Loucy (cell line): ENCODE results near the gene KDELR3.
A peak's percentile ranks its signal among the peaks of the same experiment; 100 is the strongest.

Experiments used
- H2AFZ ChIP-seq: fragments of 200-600 bp; sonication (generic); 2 replicates; pipeline ENCODE4 v1.6.0; 2016; ENCODE audit warnings: antibody characterized with exemption, mild to moderate bottlenecking, low read length, moderate library complexity
- H3F3A ChIP-seq: fragments of 200-600 bp; 2 replicates; pipeline ENCODE4 v1.6.0; 2016; ENCODE audit warnings: antibody characterized with exemption, low read depth, mild to moderate bottlenecking
- H3K27me3 ChIP-seq: fragments of 200-600 bp; sonication (generic); 2 replicates; pipeline ENCODE4 v1.6.1; 2014; ENCODE audit warnings: low read length, mild to moderate bottlenecking; ENCODE audit not compliant: insufficient read depth, poor library complexity, severe bottlenecking
- H3K36me3 ChIP-seq: fragments of 200-600 bp; sonication (generic); 2 replicates; pipeline ENCODE4 v1.6.1; 2016; ENCODE audit warnings: low read length; ENCODE audit not compliant: insufficient read depth
- H3K4me1 ChIP-seq: fragments of 200-600 bp; sonication (generic); 2 replicates; pipeline ENCODE4 v1.5.1; 2014; ENCODE audit warnings: low read length, mild to moderate bottlenecking; ENCODE audit not compliant: insufficient read depth, poor library complexity, severe bottlenecking
- H3K4me2 ChIP-seq: fragments of 200-600 bp; sonication (generic); 2 replicates; pipeline ENCODE4 v1.6.0; 2014; ENCODE audit warnings: antibody characterized with exemption, low read length, low read depth, mild to moderate bottlenecking; ENCODE audit not compliant: poor library complexity, severe bottlenecking
- H3K4me3 ChIP-seq: fragments of 200-600 bp; sonication (generic); 2 replicates; pipeline ENCODE4 v1.5.1; 2014; ENCODE audit warnings: low read length, mild to moderate bottlenecking, mixed read lengths; ENCODE audit not compliant: poor library complexity, severe bottlenecking
- H3K79me2 ChIP-seq: fragments of 200-600 bp; sonication (generic); 2 replicates; pipeline ENCODE4 v1.6.1; 2014; ENCODE audit warnings: low read length; ENCODE audit not compliant: insufficient read depth
- H3K9ac ChIP-seq: fragments of 200-600 bp; sonication (generic); 2 replicates; pipeline ENCODE4 v1.6.0; 2014; ENCODE audit warnings: mild to moderate bottlenecking, low read depth, low read length, moderate library complexity; ENCODE audit not compliant: poor library complexity, severe bottlenecking
- H3K9me2 ChIP-seq: fragments of 200-600 bp; sonication (generic); replicated peaks from 2 replicates; pipeline ENCODE4 v1.6.1; 2016; ENCODE audit warnings: low read depth, low read length, mixed read lengths
- H3K9me3 ChIP-seq: fragments of 200-600 bp; sonication (generic); 2 replicates; pipeline ENCODE4 v1.6.1; 2014; ENCODE audit warnings: mild to moderate bottlenecking, antibody characterized with exemption, low read length, low read depth; ENCODE audit not compliant: insufficient read depth
- H4K20me1 ChIP-seq: fragments of 200-600 bp; sonication (generic); 2 replicates; pipeline ENCODE4 v1.6.0; 2014; ENCODE audit warnings: antibody characterized with exemption, low read length, mild to moderate bottlenecking; ENCODE audit not compliant: insufficient read depth, poor library complexity, severe bottlenecking
- EZH2phosphoT487 ChIP-seq: fragments of 200-600 bp; IDR thresholded peaks from 2 replicates; pipeline ENCODE4 v1.6.1; 2018; ENCODE audit warnings: antibody characterized with exemption, mild to moderate bottlenecking, moderate library complexity, borderline replicate concordance
- TF ChIP-seq, protein P1 (sequence below): fragments of 200-600 bp; sonication (generic); conservative IDR thresholded peaks from 2 replicates; pipeline ENCODE4 v1.5.1; 2014; ENCODE audit warnings: mild to moderate bottlenecking, antibody characterized with exemption, low read length

Gene KDELR3

DNA sequence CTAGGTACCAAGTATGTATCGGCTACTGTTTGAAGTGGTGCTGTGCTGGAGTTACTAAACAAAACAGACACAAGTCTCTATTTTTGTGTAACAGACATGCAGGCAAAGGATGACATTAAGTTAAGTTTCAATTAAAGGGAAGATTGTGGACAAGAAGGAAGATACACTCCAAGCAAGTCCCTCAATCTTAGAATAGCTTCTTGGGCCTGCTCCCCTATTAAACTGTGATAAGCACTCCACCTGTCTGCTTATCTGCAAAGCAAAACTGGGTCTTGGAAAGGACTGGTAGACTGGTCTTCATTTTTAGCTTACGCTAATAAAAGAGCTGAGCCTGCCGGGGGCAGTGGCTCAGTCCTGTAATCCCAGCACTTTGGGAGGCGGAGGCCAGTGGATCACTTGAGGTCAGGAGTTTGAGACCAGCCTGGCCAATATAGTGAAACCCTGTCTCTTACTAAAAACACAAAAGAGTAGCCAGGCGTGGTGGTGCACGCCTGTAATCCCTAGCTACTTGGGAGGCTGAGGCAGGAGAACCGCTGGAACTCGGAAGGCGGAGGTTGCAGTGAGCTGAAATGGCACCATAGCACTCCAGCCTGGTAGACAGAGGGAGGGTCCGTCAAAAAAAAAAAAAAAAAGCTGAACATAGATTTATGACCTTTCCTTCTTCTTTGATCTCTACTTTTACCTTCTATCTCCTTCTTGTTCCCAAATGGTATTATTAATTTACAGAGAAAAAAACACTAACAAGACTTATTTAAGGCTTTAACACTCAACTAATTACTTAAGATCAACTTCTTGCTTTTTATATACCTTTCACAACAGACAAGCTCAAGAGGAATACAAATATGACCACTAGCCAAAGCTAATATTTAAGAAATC lies 34.1 kb downstream of the KDELR3 start:
- peak overlapping the region; percentile 91 for H3K4me3 ChIP-seq
- H3K4me2 ChIP-seq = peak overlapping the region; percentile 99
- no peak for TF ChIP-seq EZH2phosphoT487
- TF ChIP-seq, protein P1, sequence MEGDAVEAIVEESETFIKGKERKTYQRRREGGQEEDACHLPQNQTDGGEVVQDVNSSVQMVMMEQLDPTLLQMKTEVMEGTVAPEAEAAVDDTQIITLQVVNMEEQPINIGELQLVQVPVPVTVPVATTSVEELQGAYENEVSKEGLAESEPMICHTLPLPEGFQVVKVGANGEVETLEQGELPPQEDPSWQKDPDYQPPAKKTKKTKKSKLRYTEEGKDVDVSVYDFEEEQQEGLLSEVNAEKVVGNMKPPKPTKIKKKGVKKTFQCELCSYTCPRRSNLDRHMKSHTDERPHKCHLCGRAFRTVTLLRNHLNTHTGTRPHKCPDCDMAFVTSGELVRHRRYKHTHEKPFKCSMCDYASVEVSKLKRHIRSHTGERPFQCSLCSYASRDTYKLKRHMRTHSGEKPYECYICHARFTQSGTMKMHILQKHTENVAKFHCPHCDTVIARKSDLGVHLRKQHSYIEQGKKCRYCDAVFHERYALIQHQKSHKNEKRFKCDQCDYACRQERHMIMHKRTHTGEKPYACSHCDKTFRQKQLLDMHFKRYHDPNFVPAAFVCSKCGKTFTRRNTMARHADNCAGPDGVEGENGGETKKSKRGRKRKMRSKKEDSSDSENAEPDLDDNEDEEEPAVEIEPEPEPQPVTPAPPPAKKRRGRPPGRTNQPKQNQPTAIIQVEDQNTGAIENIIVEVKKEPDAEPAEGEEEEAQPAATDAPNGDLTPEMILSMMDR = no peak

DNA sequence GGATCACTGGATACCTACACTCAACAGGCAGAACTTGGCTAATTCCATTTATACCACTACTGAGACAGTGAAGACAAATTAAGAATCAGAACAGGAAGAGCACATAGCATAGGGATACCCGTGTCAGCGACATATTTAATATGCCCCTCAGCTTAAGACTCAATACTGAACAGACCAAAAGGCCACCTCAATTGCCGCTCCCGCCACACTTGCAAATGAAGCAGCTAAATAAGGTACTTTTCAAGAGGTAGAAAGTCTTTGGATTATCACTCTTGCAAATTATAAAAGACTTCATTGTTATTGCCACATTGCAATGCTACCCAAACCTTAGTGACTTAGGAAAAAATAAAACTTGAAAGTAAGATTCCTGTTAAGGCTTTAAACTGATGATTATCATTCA lies 35.1 kb downstream of the KDELR3 start:
- Histone ChIP-seq H3K36me3 (peaks cover 32% of the 10 kb centered on the region), H2AFZ (no peak overlapping the region), H3K79me2 (peaks cover 86% of the 10 kb centered on the region), H3K9me2 (no peaks in the 10 kb centered on the region), H3K4me3 (peak overlapping the region; percentile 91), H4K20me1 (peaks cover 72% of the 10 kb centered on the region), H3K4me1 (peaks cover 57% of the 10 kb centered on the region), H3K4me2 (peak overlapping the region; percentile 99), H3K9me3 (no peaks in the 10 kb centered on the region), H3K9ac (peak overlapping the region; percentile 91), H3K27me3 (no peaks in the 10 kb centered on the region), H3F3A (no peaks in the 10 kb centered on the region)
- TF ChIP-seq, protein P1 = no peak

More for the DNA sequence above, 34.1 kb downstream of the KDELR3 start:
- Histone ChIP-seq H3K27me3 (no peaks in the 10 kb centered on the region), H3K36me3 (peaks cover 42% of the 10 kb centered on the region), H3K79me2 (peaks cover 95% of the 10 kb centered on the region), H3K4me1 (peaks cover 59% of the 10 kb centered on the region), H2AFZ (no peak overlapping the region), H4K20me1 (peaks cover 81% of the 10 kb centered on the region), H3K9me2 (no peaks in the 10 kb centered on the region), H3K9me3 (no peaks in the 10 kb centered on the region), H3K9ac (peak overlapping the region; percentile 91), H3F3A (no peaks in the 10 kb centered on the region)

DNA sequence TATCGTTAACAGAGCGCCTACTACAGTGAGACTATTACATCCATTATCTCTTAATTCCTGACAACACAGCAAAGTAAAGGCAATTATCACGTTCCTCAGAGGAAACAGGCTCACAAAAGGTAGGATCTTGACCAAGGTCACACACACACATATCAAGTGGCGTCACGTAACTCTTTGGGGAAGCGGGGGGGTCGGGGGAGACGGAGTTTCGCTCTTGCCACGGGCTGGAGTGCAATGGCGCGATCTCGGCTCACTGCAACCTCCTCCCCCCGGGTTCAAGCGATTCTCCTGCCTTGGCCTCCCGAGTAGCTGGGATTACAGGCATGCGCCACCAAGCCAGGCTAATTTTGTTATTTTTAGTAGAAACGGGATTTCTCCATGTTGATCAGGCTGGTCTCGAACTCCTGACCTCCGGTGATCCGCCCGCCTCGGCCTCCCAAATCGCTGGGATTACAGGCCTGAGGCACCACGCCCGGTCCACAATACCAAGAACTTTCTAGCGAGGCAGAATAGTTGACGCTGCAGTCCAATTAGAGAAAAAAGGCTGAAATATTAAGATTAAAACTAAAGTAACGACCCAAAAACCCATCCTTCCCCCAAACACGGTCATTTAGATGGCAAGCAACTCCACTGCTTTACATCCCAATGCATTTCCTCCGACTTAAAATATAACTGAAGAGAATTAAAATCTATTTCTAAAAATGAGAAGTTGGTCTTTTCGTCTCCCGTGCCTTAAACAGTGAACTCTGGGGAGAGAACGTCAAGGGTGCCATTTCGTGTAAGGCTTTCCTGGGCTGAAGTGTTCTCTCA lies 37.0 kb downstream of the KDELR3 start:
- no peak for TF ChIP-seq EZH2phosphoT487
- TF ChIP-seq, protein P1 = no peak
- Histone ChIP-seq H3K79me2 (peaks cover 66% of the 10 kb centered on the region), H3K27me3 (no peaks in the 10 kb centered on the region), H3K4me1 (peaks cover 46% of the 10 kb centered on the region), H4K20me1 (peaks cover 53% of the 10 kb centered on the region), H2AFZ (no peak overlapping the region), H3K4me2 (peak overlapping the region; percentile 99), H3K36me3 (peaks cover 13% of the 10 kb centered on the region; the same call in 1 of the 2 replicates), H3K9ac (peak overlapping the region; percentile 91), H3K9me3 (no peaks in the 10 kb centered on the region), H3K9me2 (no peaks in the 10 kb centered on the region), H3K4me3 (peak overlapping the region; percentile 91), H3F3A (no peaks in the 10 kb centered on the region)
